GM15510 (cell line): ENCODE data around the gene CELF2.

Source experiments
- POLR2A ChIP-seq: IDR thresholded peaks from 3 replicates; pipeline ENCODE4 v1.6.1; 2011; ENCODE audit warnings: borderline replicate concordance; ENCODE audit not compliant: insufficient read length; ENCODE audit errors: extremely low read depth

The CELF2 gene

DNA sequence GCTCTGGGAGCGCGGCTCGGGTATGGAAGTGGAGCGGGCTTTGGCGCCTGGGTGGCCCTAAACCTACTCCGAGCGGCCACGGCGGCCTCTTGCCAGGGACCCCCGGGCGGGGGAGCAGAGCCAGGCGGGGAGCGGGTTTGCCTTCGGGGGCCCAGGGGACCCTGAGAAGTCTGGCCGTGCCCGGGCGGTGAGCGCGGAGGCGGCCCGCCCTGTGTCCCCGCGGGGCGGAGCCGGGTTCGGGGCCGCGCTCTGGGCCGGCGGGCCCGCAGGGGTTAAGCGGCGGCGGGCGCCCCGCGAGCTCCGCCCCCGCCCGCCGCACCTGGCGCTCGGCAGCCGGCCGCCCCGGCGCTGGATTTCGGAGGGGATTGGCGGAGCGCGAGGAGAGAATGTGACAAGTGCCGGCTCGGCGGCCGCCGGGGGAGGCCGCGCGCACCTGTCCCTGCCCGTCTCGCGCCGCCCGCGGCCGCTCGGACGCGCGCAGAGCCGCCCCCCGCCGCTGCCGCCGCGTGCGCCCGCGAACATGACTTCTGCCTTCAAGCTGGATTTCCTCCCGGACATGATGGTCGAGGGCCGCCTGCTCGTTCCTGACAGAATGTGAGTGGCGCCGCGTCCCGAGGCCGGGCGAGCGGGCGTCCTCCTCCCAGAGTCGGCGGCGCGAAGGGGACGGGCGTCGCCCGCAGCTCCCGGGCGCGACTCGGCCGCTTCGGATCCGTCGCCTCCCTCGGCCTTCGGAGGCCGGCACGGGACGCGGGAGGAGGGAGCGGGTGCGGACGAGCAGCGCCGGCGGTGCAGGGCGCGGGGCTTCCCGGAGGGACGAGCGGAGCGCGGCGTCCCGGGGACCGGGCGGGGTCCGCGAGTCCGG is at the start of gene CELF2:
Gene CELF2 (plus strand): TSS at position 303 of the 862 bp plus-strand sequence. CDS start 218 bp downstream, at position 521.
- TF ChIP-seq POLR2A, result no peak

GRCh38 chr10:10968257-10968588 is 49.4 kb upstream of the CELF2 start:
- TF ChIP-seq POLR2A, result no peak

- no peak for TF ChIP-seq POLR2A
These were observed 44.4 kb upstream of the CELF2 start for GRCh38 chr10:10973310-10973709.

DNA sequence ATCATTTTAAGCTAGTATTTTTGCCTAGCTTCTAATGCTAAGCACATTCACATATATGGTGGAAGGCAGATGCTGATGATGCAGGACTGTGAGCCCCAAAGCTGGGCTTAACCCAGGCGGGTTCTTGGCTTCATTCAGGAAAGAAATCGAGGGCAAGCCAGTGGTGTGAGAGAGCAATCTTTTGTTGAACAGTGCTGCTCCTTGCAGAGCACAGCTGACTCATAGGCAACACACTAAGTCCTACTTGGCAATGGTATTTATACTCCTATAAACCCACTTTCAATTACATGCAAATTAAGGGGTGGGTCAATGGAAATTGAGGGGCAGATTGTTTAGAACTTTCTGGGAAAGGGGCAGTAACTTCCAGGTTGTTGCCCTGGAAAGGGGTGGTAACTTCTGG is 42.0 kb upstream of the CELF2 start:
- no peak for TF ChIP-seq POLR2A

DNA sequence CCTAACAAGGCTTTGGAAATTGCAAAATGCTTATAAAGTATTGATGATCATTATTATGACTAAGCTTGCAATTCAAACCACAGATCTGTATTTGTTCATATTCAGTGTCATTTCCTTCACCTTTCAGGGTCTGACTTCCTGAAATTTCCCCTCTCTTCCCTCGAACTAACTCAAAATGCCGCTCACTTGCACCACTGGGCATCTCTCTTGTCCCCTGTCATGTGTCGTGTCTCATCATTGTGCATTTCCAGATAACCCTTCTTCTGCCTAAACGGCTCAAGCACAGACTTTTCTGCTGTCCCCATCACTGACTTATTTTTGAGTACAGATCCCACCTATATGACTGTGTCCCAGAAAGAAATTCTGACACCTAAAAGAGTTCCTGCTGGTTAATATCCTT is 41.0 kb upstream of the CELF2 start:
- no peak for TF ChIP-seq POLR2A

DNA sequence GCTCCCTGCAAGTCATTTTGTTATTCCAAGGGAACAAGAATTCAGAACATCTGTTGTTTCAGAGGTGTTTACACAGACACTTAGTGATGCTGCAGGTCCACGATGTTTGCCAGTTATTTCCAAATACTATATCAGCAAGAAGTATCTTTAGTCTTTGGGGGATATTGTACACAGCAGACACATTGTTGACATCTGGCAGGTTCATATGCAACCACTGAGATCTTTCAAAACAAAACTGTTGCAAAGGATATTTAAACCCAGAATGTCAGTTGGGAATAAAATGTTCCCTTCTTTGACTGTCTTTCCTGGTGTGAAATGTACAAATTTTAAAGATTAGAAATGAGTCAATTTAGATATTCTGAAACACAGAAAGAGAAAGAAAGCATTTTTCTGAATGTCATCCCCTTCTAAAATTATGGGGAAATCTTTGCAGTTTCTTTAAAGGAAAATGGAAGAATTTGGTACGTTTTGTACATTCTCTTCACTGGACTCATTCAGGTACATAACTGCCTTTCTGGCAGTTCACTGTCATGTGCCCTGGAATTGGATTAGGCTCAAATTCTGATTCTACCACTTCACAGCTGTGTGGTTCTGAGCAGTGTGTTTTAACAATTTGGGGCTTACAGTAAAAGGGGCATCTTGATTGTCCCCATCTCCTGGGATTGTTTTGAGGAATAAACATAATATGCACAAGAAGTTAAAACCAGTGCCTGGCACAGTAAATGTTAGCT is 40.3 kb upstream of the CELF2 start:
- TF ChIP-seq POLR2A, result no peak

GRCh38 chr10:10977978-10978377 is 39.7 kb upstream of the CELF2 start:
- TF ChIP-seq POLR2A, result no peak

GRCh38 chr10:10985361-10985760 is 32.3 kb upstream of the CELF2 start:
- no peak for TF ChIP-seq POLR2A

DNA sequence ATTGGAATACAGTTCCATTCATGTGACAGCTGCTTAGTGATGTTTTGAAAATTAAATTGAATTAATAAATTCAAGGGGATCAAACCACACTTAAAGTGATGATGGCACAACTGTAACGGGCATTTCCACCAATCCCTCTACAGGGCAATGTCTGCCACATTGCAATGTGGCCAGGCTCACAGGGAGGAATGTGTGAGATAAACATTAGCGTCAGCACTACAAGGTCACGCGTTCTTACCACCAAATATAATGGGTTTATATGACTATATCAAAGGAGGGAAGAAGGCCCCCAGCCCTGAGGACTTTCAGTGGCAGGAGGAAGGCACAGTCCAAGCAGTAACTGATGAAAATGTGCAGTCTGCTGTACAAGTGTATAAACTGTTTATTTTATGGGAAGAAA is 31.1 kb upstream of the CELF2 start:
- no peak for TF ChIP-seq POLR2A

- TF ChIP-seq POLR2A, result no peak
These were observed 30.6 kb upstream of the CELF2 start for GRCh38 chr10:10987111-10987510.

DNA sequence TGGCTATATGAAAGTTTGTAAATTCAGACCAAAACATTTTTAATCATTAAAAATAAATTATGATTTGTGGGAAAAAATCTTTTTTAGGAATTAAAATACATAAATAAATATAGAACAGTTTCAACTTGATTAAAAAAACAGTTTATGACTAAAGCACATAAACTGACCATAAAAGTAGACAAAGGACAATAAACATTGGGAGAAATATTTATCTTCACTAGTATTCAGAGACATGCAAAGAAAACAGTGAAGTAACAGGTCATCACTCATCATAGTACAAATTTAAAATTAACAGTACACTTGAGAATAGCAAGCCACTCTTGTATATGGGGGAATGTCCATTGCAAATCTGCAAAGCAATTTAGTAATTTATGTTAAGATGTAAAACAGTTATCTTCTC is 28.0 kb upstream of the CELF2 start:
- no peak for TF ChIP-seq POLR2A

- no peak for TF ChIP-seq POLR2A
These were observed 26.5 kb upstream of the CELF2 start for GRCh38 chr10:10991144-10991543.

- TF ChIP-seq POLR2A, result no peak
These were observed 25.6 kb upstream of the CELF2 start for GRCh38 chr10:10992072-10992471.

- no peak for TF ChIP-seq POLR2A
These were observed 24.5 kb upstream of the CELF2 start for GRCh38 chr10:10992961-10993714.

DNA sequence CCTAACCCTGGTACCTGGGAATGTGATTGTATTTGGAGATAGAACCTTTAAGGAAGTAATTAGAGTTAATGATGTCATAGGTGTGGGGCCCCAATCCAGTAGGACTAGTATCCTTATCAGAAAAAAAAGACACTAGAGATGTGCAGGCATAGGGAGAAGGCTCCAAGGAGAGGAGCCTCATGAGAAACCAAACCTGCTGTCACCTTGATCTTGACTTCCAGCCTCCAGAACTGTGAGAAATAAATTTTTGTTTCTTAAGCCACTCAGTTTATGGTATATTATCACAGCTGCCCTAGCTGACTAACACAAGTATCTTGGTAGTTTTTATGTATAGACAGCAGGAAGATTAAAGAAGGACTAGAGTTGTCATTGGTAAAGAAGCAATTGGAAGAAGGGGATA is 23.9 kb upstream of the CELF2 start:
- TF ChIP-seq POLR2A, result no peak
